Uterus (tissue), 2 donors: ENCODE data around the gene MGAT4B.

Source experiments
- POLR2A ChIP-seq, 2 donors: fragments of 450-650 bp; IDR thresholded peaks; one replicate each; pipeline ENCODE4 v1.6.1; 2016; ENCODE audit warnings: antibody characterized with exemption in 2 of 2, mild to moderate bottlenecking in 1 of 2, moderate library complexity in 1 of 2
- TF ChIP-seq, protein P1 (sequence below), 4 experiments: fragments of 200-600 bp in 2 of 4; fragments of 450-650 bp in 2 of 4; sonication (generic) in 2 of 4; IDR thresholded peaks; one replicate each; pipeline ENCODE4 v1.5.1; 2016 to 2019; ENCODE audit warnings: antibody characterized with exemption in 4 of 4, mild to moderate bottlenecking in 2 of 4, moderate library complexity in 1 of 4

DNA sequence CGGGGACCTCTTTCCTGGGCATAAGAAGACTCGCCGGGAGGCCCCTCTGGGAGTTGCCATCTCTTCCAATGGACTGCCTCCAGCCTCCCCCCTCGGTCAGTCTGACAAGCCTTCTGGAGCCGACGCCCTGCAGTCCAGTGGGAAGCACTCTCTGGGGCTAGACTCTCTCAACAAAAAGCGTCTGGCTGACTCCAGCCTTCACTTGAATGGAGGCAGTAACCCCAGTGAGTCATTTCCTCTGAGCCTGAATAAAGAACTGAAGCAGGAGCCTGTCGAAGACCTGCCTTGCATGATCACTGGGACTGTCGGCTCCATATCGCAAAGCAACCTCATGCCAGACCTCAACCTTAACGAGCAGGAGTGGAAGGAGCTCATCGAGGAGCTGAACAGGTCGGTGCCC lies 41.3 kb downstream of the MGAT4B start:
- TF ChIP-seq, protein P1, sequence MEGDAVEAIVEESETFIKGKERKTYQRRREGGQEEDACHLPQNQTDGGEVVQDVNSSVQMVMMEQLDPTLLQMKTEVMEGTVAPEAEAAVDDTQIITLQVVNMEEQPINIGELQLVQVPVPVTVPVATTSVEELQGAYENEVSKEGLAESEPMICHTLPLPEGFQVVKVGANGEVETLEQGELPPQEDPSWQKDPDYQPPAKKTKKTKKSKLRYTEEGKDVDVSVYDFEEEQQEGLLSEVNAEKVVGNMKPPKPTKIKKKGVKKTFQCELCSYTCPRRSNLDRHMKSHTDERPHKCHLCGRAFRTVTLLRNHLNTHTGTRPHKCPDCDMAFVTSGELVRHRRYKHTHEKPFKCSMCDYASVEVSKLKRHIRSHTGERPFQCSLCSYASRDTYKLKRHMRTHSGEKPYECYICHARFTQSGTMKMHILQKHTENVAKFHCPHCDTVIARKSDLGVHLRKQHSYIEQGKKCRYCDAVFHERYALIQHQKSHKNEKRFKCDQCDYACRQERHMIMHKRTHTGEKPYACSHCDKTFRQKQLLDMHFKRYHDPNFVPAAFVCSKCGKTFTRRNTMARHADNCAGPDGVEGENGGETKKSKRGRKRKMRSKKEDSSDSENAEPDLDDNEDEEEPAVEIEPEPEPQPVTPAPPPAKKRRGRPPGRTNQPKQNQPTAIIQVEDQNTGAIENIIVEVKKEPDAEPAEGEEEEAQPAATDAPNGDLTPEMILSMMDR (IDR thresholded peaks at IDR 0.05): no peak
- TF ChIP-seq POLR2A (IDR thresholded peaks at IDR 0.05): no peak
